Activated T-helper 9 cell treated with anti-CD3 and anti-CD28 coated beads, Interleukin-2, amount 50 U/mL, for 16 hours (primary cell): ENCODE measurements around the gene ERAP2.
"Not testable (repeated sequence)": the region's sequence is repeated elsewhere in the genome, so short reads cannot be mapped to it uniquely, and the experiment has no call there.

Experiments
- DNase-seq: peaks from one replicate; pipeline ENCODE4 v3.0.0-alpha.2; 2020; ENCODE audit warnings: low read depth

ERAP2 gene

DNA sequence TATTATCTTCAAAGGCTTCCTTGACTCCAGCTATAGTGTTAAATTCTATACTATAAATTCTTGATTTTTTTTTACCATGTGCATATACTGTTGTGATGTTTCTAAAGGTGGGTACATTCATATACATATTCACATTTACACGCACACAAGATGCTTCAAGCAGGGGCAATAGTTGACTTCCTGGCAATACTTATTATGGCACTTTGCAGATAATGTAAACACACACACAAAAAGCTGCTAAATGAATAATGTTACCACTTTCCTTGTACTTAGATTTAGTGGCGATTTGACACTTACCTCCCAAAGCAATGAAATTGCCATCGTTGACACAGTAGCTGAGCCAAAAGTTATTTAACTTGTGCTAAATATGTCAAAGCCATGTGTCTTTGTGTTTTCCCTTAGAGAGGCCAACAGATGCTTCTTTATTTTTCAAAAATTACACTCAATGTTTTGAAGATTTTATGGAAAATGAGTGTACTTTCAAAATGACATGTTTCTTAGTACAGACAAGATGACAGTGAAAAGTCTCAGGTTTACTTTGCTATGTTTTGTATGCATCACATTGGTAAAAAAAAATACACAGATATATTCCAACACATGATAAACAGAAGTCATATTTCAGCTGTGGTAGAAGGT is 12.2 kb upstream of the ERAP2 start:
- DNase-seq, result no peak

DNA sequence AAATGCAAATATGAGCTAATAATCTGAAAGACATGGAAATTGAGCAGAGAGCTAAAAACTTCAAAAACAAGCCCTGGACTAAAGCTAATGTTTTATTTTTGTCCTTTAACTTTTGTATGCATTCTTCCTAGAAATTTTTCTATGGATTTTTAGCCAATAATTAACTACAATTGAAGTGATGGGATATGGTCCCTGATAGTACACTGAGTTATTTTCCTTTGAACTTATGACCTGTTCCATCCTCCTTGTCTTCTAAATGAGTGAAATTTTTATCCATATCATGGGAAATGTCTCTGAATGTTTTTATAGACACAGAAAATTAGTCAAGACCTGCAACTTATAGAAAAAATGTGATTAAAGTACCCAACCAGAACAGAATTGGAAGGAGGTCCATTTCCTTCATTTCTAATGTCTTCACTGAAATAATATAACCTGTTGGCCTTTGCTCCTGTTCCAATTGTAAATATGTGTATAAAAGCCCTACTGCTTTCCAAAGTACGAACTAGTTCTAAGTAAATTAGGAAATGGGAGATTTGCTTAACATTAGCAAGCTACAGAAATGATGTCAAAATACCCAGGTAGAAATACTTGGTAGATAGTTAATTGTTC is 11.3 kb upstream of the ERAP2 start:
- no peak for DNase-seq

- DNase-seq, result no peak
These were observed 7.5 kb upstream of the ERAP2 start for GRCh38 chr5:96868603-96869371.

DNA sequence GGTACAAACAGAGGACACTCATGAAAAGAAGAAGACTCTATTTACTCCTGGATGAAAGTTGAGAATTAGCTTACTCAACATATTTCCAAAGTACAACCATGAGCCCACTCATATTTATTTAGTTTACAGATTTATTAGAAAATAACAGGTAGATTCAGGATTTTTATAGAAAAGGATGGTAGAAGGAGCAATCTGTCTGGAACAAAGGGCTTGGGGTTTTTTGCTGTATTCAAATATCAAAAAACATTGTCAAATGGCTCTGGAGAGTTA is 7.0 kb upstream of the ERAP2 start:
- DNase-seq, result no peak

GRCh38 chr5:96870094-96871026 is 5.9 kb upstream of the ERAP2 start:
- no peak for DNase-seq

- no peak for DNase-seq
These were observed 5.3 kb upstream of the ERAP2 start for GRCh38 chr5:96871027-96871399.

DNA sequence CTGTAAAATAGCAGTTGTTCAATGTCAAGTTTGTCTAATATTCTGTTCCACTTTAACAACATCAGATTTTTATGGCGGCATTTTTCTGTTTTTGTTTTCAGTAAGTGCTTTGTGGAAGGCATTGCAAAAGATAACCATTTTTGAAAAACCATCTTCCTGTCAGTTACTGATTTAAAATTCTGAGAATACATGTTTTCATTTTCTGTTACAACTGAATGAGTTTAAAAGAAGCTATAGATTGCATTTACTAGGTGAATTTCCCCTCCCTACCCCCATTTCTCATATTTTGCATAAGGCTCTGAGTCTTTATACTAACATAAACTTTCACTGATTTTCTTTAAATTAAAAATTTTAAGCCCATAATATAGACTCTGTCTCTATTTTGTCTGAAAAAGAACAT is 4.6 kb upstream of the ERAP2 start:
- no peak for DNase-seq

DNA sequence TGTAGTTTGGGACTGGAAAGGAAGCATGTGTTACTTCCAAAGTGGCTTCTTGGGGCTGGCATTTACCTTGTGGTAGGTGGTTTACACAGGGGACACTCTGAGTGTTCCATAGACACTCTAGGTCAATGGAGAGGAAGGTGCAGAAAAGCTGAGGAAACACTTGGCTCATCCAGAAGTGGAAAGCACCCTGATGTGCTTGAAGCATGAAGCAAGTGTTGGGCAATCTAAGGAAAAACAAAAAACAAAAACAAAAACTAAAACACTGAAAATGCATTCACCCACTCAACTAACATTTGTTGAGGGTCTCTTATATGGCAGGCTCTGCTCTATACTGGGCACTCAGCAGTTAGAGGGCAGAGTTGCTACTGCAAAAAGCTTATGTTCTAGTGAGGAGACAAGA is 2.9 kb upstream of the ERAP2 start:
- no peak for DNase-seq

GRCh38 chr5:96874631-96875030 is 1.7 kb upstream of the ERAP2 start:
- no peak for DNase-seq

GRCh38 chr5:96875791-96876291 is 459 bp upstream of the ERAP2 start:
- no peak for DNase-seq

DNA sequence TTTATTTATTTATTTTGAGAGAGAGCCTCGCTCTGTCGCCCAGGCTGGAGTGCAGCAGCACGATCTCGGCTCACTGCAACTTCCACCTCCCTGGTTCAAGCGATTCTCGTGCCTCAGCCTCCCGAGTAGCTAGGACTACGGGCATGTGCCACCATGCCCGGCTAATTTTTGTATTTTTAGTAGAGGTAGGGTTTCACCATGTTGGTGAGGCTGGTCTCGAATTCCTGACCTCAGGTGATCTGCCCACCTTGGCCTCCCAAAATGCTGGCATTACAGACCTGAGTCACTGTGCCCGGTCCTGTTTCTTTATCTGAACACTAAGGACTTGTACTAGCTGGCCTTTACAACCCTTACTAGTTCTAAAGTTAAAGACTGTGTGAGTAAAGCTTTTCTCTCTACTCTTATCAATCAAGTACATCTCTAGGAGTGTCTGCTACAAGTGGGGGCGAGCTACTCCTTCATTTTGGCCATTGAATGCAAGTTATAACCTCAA is 723 bp downstream of the ERAP2 start:
- not testable (repeated sequence) for DNase-seq

- no peak for DNase-seq
These were observed 3.4 kb downstream of the ERAP2 start for GRCh38 chr5:96879665-96880064.

DNA sequence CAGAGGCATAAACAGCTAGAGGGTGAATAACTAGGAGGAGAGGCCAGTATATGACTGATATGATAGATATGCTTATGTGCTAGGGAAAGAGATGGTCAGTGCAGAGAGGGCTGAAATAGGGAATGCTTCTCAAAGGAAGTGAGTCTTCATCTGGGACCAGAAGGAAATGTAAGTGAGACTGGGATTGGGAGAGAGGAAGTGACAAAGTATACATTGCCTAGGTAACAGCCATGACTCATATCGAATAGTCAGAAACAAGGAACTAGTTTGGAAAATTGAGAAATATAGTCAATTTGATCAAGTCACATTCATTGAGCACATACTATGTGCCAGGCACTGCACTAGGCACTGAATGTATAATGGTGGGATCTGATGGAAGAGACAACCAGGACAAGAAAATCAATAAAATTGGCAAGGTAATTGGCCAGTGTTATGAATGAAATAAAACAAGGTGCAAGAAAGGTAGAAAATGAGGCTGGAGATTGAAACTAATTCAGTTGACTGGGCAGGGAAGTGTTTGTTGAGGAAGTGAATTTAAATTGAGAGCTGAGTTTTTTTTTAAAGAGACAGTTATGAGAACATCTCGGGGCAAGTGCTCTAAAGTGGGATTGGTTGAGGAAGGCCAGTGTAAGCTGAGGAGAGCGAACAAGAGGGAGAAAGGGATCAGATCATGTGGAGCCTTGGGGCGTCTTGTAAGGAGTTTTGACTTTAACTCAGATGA is 4.3 kb downstream of the ERAP2 start:
- DNase-seq, result no peak

GRCh38 chr5:96881511-96882115 is 5.3 kb downstream of the ERAP2 start:
- DNase-seq, result no peak

- no peak for DNase-seq
These were observed 7.6 kb downstream of the ERAP2 start for GRCh38 chr5:96883871-96884270.

GRCh38 chr5:96884995-96885394 is 8.7 kb downstream of the ERAP2 start:
- DNase-seq, result no peak

DNA sequence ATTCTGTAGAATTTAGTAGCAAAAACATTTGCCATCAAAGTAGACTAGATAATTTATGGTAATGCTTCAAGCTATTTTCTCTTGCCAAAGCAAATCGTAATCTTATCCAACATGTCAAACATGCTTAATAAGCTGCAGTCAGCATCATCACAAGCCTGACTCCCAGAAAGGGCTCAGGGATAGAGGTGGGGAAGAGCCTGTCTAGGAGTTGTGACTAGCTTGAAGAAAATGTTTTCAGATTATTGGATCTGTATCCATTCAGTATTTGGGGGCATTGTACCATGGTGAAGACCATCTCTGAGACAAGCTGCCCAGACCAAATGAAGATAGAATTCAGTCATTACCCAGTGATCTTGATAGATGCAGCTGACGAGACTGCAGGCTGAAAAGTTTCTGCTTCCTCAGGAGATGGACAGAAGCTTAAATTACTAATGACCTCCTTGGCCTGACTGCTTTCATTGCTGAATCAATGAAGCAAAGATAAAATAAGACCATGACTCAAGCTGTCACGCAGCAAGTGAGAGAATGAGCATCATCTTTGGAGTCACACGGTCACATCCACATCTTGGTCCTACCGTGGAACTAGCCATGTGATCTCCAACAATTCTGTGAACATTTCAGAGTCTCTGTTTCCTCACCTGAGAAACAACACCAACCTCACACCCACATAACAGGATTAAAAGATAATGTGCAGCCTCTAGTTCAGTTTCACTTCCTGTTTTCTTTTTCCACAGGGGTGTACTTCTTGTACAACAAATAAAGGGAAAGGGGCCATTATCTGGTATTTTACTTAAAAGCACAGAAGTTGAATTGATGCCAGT is 9.4 kb downstream of the ERAP2 start:
- no peak for DNase-seq

DNA sequence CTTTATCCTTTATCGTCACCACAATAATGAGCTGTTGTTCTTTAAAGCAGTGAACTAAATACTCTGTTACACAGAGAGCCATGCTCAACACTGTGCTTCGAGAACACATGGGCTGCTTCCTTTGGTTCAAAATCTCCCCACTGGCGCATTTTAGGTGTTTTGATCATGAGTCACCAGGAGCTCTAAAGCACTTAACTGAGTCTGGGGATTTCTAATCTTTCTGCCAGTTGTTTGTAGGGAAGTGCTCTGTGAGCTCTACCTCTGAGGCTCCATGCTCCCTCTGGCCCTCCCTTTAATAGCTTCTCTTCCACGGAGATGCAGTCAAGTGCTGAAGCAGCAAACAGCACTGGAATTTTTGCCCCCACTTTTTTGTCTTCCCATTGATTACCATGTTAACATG is 17.0 kb downstream of the ERAP2 start:
- no peak for DNase-seq

DNA sequence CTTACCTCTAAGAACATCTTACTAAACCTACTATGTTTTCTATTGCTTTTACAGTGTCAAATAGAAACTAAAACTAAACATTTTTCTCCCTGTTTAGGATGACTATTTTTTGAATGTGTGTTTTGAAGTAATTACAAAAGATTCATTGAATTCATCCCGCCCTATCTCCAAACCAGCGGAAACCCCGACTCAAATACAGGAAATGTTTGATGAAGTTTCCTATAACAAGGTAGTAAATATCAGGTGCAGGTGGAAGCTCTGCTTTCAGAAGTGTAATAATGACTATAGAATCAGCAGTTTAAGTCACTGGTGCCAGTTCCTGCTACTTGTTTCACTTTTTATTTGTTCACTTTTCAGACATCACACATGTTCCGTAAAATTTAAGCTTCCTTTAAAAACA is 20.0 kb downstream of the ERAP2 start:
- no peak for DNase-seq

GRCh38 chr5:96896806-96897205 is 20.5 kb downstream of the ERAP2 start:
- DNase-seq, result no peak
